Measurements from ENCODE around the gene COL13A1.
A peak's percentile ranks its signal among the peaks of the same experiment; 100 is the strongest.

The COL13A1 gene

GRCh38 chr10:69803809-69804208, 2.1 kb downstream of the COL13A1 start:
- DNase-seq (ENCODE audit: low read depth), result no peak
- H3K4me3 ChIP-seq (ENCODE audit: low read depth, low read length), result peak overlapping the region; percentile 76
- no peak for TF ChIP-seq CTCF (IDR thresholded peaks at IDR 0.05; ENCODE audit: low read depth, low read length, missing control alignments)

DNA sequence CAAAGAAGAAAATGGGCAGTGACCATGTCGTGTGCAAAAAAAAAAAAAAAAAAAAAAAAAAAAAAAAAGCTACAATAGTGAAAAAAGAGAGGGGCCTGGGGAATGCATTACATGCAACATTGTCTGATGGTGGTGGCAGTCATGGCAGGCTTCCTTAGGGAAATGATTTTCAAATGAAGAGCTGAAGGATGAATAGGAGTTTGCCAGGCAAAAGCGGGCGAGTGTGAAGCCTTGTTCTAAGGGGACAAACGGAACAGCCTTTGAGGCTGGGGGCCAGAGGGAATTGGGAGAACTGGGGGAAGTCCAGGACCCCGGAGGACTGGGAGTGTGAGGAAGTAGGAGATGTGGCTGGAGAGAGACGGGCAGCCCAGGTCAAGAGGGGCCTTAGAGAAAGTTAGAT, 3.1 kb downstream of the COL13A1 start:
- no peak overlapping the region for H3K4me3 ChIP-seq (ENCODE audit: low read depth, low read length)
- no peak for DNase-seq (ENCODE audit: low read depth)
- no peak for TF ChIP-seq CTCF (IDR thresholded peaks at IDR 0.05; ENCODE audit: low read depth, low read length, missing control alignments)
- in situ Hi-C loops (cut with HindIII; ENCODE audit: low sequenced_read_pairs), result no loop called here

More at GRCh38 chr10:69803809-69804208, 2.1 kb downstream of the COL13A1 start:
- in situ Hi-C loops (cut with HindIII; ENCODE audit: low sequenced_read_pairs), result no loop called here

- in situ Hi-C loops (cut with HindIII; ENCODE audit: low sequenced_read_pairs), result no loop called here
- TF ChIP-seq CTCF (IDR thresholded peaks at IDR 0.05; ENCODE audit: low read depth, low read length, missing control alignments), result no peak
- H3K4me3 ChIP-seq (ENCODE audit: low read depth, low read length), result no peak overlapping the region
- peak; percentile 23 for DNase-seq (ENCODE audit: low read depth)
Observed at GRCh38 chr10:69807122-69807521, 5.4 kb downstream of the COL13A1 start.

- no peak overlapping the region for H3K4me3 ChIP-seq (ENCODE audit: low read depth, low read length)
- TF ChIP-seq CTCF (IDR thresholded peaks at IDR 0.05; ENCODE audit: low read depth, low read length, missing control alignments), result no peak
- no peak for DNase-seq (ENCODE audit: low read depth)
- in situ Hi-C loops (cut with HindIII; ENCODE audit: low sequenced_read_pairs), result no loop called here
Observed at GRCh38 chr10:69807696-69808095, 6.0 kb downstream of the COL13A1 start.

- no peak for TF ChIP-seq CTCF (IDR thresholded peaks at IDR 0.05; ENCODE audit: low read depth, low read length, missing control alignments)
- in situ Hi-C loops (cut with HindIII; ENCODE audit: low sequenced_read_pairs), result no loop called here
- H3K4me3 ChIP-seq (ENCODE audit: low read depth, low read length), result no peak overlapping the region
- DNase-seq (ENCODE audit: low read depth), result no peak
Observed at GRCh38 chr10:69809318-69809717, 7.6 kb downstream of the COL13A1 start.

GRCh38 chr10:69810097-69810496, 8.4 kb downstream of the COL13A1 start:
- in situ Hi-C loops (cut with HindIII; ENCODE audit: low sequenced_read_pairs), result no loop called here
- peak; percentile 19 for DNase-seq (ENCODE audit: low read depth)
- TF ChIP-seq CTCF (IDR thresholded peaks at IDR 0.05; ENCODE audit: low read depth, low read length, missing control alignments), result no peak
- no peak overlapping the region for H3K4me3 ChIP-seq (ENCODE audit: low read depth, low read length)
